Right lobe of liver (tissue), 6 donors: ENCODE results near the gene EHD2. TPM values are rescaled to one million over a fixed set of nuclear protein-coding genes. Genes with fewer than 3 reads are reported as not detected.

ENCODE experiments used
- ATAC-seq, 4 donors: fragments of 200-7000 bp; cut with Tn5 transposase; one replicate each; pipeline ENCODE4 v1.9.1; 2020; ENCODE audit warnings: mild to moderate bottlenecking in 4 of 4, moderate library complexity in 4 of 4
- DNase-seq, 3 donors: peaks; one replicate each; pipeline ENCODE4 v3.0.0-alpha.2; 2020
- H3K27ac ChIP-seq, 3 donors: fragments of 200-600 bp; one replicate each; pipeline ENCODE4 v1.8.0; 2022
- H3K27me3 ChIP-seq, 2 donors: fragments of 200-600 bp; one replicate each; pipeline ENCODE4 v1.8.0; 2022
- H3K36me3 ChIP-seq, 4 donors: fragments of 200-600 bp; sonication (generic) in 1 of 4; one replicate each; pipeline versions ENCODE4 v1.5.1 to v1.8.0; 2017 to 2022; ENCODE audit warnings: control low read depth in 1 of 4
- H3K4me1 ChIP-seq, 4 donors: fragments of 200-600 bp; sonication (generic) in 1 of 4; one replicate each; pipeline versions ENCODE4 v1.5.1 to v1.8.0; 2017 to 2022; ENCODE audit warnings: control low read depth in 1 of 4
- H3K4me3 ChIP-seq, 3 donors: fragments of 200-600 bp; one replicate each; pipeline ENCODE4 v1.8.0; 2022
- H3K9me3 ChIP-seq, 4 donors: fragments of 200-600 bp; sonication (generic) in 1 of 4; one replicate each; pipeline versions ENCODE4 v1.5.1 to v1.8.0; 2017 to 2022; ENCODE audit warnings: control low read depth in 1 of 4
- CTCF ChIP-seq, 4 donors: fragments of 200-600 bp in 3 of 4; fragments of 450-650 bp in 1 of 4; IDR thresholded peaks; one replicate each; pipeline versions ENCODE4 v1.5.1 to v1.8.0; 2016 to 2022; ENCODE audit warnings: antibody characterized with exemption in 4 of 4, mild to moderate bottlenecking in 2 of 4
- POLR2A ChIP-seq: fragments of 450-650 bp; IDR thresholded peaks from one replicate; pipeline ENCODE4 v1.6.1; 2017; ENCODE audit warnings: antibody characterized with exemption, mild to moderate bottlenecking
- WGBS: methylation state at CpG from one replicate; pipeline ENCODE4 v1.1.6; 2018; ENCODE audit warnings: low coverage, low lambda C conversion rate; ENCODE audit not compliant: insufficient coverage; ENCODE audit errors: missing lambda C conversion rate; 5-methylcytosine and 5-hydroxymethylcytosine counted together
- intact Hi-C, 2 donors: fragments of 100-400 bp; cut with DNase I; formaldehyde crosslinking; loops; one replicate each; pipeline versions ENCODE4 v1.11.2 to v1.14.1; 2022
- total RNA-seq, 6 experiments: library from RNA; depleted of rRNA in 2 of 6; stranded (reverse); fragments of >200 nt in 2 of 6; fragmentation: NEBNext Ultra II Directional in 3 of 6; extraction: Animal tissue kit (Norgen Biotek cat#: 25700) in 3 of 6; gene quantifications; one replicate each; pipeline versions ENCODE4 v1.1.0 to v1.2.4, GENCODE V29; 2016 to 2023
- donor health status: DM: no; HTN: yes; CAD: no.
- donor health status: DM: no; HTN: no; CAD: no.
- donor health status: DM: no; HTN: no; CAD: no.
- donor health status: DM: no; HTN: yes; CAD: no.
- donor health status: DM: no; HTN: yes; CAD: no.

EHD2 gene
- total RNA-seq, 6 experiments from 2014 or later = 3.6 to 20.2 (median 12.8) TPM

- 70% methylated on average over 2 of the region's 8 CpGs for WGBS
- no peak overlapping the region for H3K27ac ChIP-seq
- peaks cover 0 to 5% (median 0%) of the 10 kb centered on the region in 4 donors for H3K4me1 ChIP-seq
- H3K9me3 ChIP-seq = no peaks in the 10 kb centered on the region
- ATAC-seq = no peak
- intact Hi-C loops = loop anchor here (5.0 to 10.0 kb wide), 3 partner anchors 162 to 259 kb away; no protein-coding TSS in a partner anchor
- DNase-seq = no peak
- no peak overlapping the region for H3K4me3 ChIP-seq
- H3K27me3 ChIP-seq = no peaks in the 10 kb centered on the region
- TF ChIP-seq POLR2A (no peak), CTCF (IDR thresholded peaks at IDR 0.05) (no peak)
- peaks cover 0 to 33% (median 3%) of the 10 kb centered on the region in 4 donors for H3K36me3 ChIP-seq
Measured at GRCh38 chr19:47696635-47697034, 16.6 kb upstream of the EHD2 start.

- H3K4me1 ChIP-seq = peaks cover 0 to 5% (median 0%) of the 10 kb centered on the region in 4 donors
- no peaks in the 10 kb centered on the region for H3K9me3 ChIP-seq
- H3K27ac ChIP-seq = peak overlapping the region in 1 of 3 donors; percentile 24
- ATAC-seq (peak; percentile 88 to 97 (median 94)), DNase-seq (peak; percentile 72 to 77 (median 75))
- no peaks in the 10 kb centered on the region for H3K27me3 ChIP-seq
- intact Hi-C loops = loop anchor here (5.0 to 10.0 kb wide), 3 partner anchors 163 to 261 kb away; no protein-coding TSS in a partner anchor
- WGBS = 48% methylated on average over 9 of the region's 21 CpGs
- peak; percentile 95 to 98 (median 98) for TF ChIP-seq CTCF (IDR thresholded peaks at IDR 0.05)
- no peak for TF ChIP-seq POLR2A
- peaks cover 0 to 41% (median 4%) of the 10 kb centered on the region in 4 donors for H3K36me3 ChIP-seq
- H3K4me3 ChIP-seq = no peak overlapping the region
Measured at GRCh38 chr19:47697863-47698609, 15.2 kb upstream of the EHD2 start.

- Histone ChIP-seq H3K9me3 (no peaks in the 10 kb centered on the region), H3K36me3 (peaks cover 0 to 41% (median 4%) of the 10 kb centered on the region in 4 donors), H3K27ac (no peak overlapping the region), H3K27me3 (no peaks in the 10 kb centered on the region), H3K4me3 (no peak overlapping the region), H3K4me1 (peaks cover 0 to 5% (median 0%) of the 10 kb centered on the region in 4 donors)
- intact Hi-C loops = loop anchor here (5.0 to 10.0 kb wide), 3 partner anchors 164 to 261 kb away; no protein-coding TSS in a partner anchor
- ATAC-seq (no peak), DNase-seq (no peak)
- TF ChIP-seq POLR2A (no peak), CTCF (IDR thresholded peaks at IDR 0.05) (no peak)
- WGBS = 84% methylated on average over 12 of the region's 46 CpGs
Measured at GRCh38 chr19:47698631-47699359, 14.4 kb upstream of the EHD2 start.

GRCh38 chr19:47699360-47699917 lies 13.8 kb upstream of the EHD2 start:
- Histone ChIP-seq H3K9me3 (no peaks in the 10 kb centered on the region), H3K4me1 (peaks cover 0 to 5% (median 0%) of the 10 kb centered on the region in 4 donors), H3K4me3 (no peak overlapping the region), H3K27ac (no peak overlapping the region), H3K36me3 (peaks cover 0 to 41% (median 4%) of the 10 kb centered on the region in 4 donors), H3K27me3 (no peaks in the 10 kb centered on the region)
- TF ChIP-seq CTCF (IDR thresholded peaks at IDR 0.05) = peak; percentile 56 to 66 (median 61)
- TF ChIP-seq POLR2A = no peak
- ATAC-seq = peak; percentile 49 to 63 (median 53)
- WGBS = 46% methylated on average over 3 of the region's 9 CpGs
- no peak for DNase-seq
- intact Hi-C loops = loop anchor here (5.0 to 10.0 kb wide), 3 partner anchors 165 to 262 kb away; no protein-coding TSS in a partner anchor
